Activated T-helper 17 cell treated with anti-CD3 and anti-CD28 coated beads, Interleukin-2, amount 50 U/mL, for 72 hours (primary cell): Measurements from ENCODE around the gene PCDHGA9. TPM values are rescaled to one million over a fixed set of nuclear protein-coding genes. Genes with fewer than 3 reads are reported as not detected.
A peak's percentile ranks its signal among the peaks of the same experiment; 100 is the strongest.

Experiments
- ATAC-seq: fragments of 150-1000 bp; cut with Tn5 transposase; replicated peaks from 2 replicates; pipeline ENCODE4 v1.10.0; 2021; ENCODE audit warnings: mild to moderate bottlenecking, moderate library complexity
- H3K27ac Mint-ChIP-seq: one replicate; pipeline ENCODE4 v1.8.0; 2022; ENCODE audit warnings: mixed read lengths
- H3K27me3 Mint-ChIP-seq: one replicate; pipeline ENCODE4 v1.8.0; 2022; ENCODE audit warnings: mixed read lengths
- H3K36me3 Mint-ChIP-seq: one replicate; pipeline ENCODE4 v1.8.0; 2022; ENCODE audit warnings: low read depth, mild to moderate bottlenecking, mixed read lengths
- H3K4me1 Mint-ChIP-seq: one replicate; pipeline ENCODE4 v1.8.0; 2022; ENCODE audit warnings: mixed read lengths
- H3K4me3 Mint-ChIP-seq: one replicate; pipeline ENCODE4 v1.8.0; 2022; ENCODE audit warnings: mild to moderate bottlenecking, mixed read lengths
- H3K9me3 Mint-ChIP-seq: one replicate; pipeline ENCODE4 v1.8.0; 2022; ENCODE audit warnings: mixed read lengths
- total RNA-seq, 2 donors: library from RNA; stranded (reverse); gene quantifications; one replicate each; pipeline ENCODE4 v1.2.3, GENCODE V29; 2022

The PCDHGA9 gene
- not detected for total RNA-seq

DNA sequence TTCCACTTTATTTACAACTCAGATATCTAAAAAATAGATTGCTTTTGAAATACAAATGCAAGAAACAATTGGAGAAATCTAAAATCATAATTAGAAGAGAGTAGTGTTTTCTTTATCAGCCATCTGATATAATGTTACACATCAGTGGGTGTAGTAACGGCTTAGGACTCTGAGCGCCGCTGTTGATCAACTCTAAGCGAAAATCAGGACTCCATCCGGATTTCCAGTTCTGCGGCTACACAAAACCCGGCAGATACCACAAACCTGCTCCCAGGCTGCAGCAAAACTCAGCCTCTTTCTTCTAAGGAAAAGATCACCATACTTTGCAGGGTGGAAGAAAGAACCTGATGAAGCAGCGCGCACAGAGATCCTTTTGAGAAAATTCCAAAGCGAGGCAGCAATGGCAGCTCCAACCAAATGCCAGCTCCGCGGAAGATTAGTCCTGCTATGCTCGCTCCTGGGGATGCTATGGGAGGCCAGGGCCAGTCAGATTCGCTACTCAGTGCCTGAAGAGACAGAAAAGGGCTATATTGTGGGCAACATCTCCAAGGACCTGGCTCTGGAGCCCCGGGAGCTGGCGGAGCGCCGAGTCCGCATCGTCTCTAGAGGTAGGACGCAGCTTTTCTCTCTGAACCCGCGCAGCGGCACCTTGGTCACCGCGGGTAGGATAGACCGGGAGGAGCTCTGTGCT lies at the start of gene PCDHGA9:
TSS of gene PCDHGA9 (plus strand) at position 226 of the 691 bp plus-strand sequence. CDS start at position 401, 175 bp downstream.
- Mint-ChIP-seq H3K27me3 (peaks cover 58% of the 10 kb centered on the region), H3K27ac (no peak within 1 kb of the TSS), H3K4me3 (peak within 1 kb of the TSS; percentile 36), H3K4me1 (no peaks in the 10 kb centered on the region), H3K9me3 (peaks cover 4% of the 10 kb centered on the region), H3K36me3 (peaks cover 6% of the 10 kb centered on the region)
- ATAC-seq = no peak

DNA sequence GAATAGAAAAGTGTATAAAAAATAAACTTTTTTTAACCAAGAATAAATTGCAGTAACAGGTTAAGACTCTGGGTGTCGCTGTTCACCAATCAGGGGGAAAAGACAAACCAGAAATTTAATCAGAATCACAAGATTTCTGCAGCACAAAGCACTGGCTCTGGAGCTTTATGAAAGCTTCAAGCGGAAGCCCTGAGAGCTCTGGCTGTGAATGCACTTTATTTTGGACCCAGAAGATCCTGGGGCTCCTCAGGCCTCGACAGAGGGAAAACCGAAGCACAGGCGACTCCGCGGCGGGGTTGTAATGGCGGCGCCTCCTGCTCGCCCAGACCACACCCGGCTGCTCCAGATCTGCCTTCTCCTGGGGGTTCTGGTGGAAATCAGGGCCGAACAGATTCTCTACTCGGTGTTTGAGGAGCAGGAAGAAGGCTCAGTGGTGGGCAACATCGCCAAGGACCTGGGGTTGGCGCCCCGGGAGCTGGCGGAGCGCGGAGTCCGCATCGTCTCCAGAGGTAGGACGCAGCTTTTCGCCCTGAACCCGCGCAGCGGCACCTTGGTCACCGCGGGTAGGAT lies 47.6 kb upstream of the PCDHGA9 start, which contains the start of gene PCDHGA4:
TSS of gene PCDHGA4 (plus strand) at position 122 of the 570 bp plus-strand sequence. CDS start at position 209, 87 bp downstream.
- Mint-ChIP-seq H3K36me3 (no peaks in the 10 kb centered on the region), H3K4me1 (no peaks in the 10 kb centered on the region), H3K27ac (no peak within 1 kb of the TSS), H3K27me3 (peaks cover 47% of the 10 kb centered on the region), H3K4me3 (peak within 1 kb of the TSS; percentile 43), H3K9me3 (peaks cover 12% of the 10 kb centered on the region)
- no peak for ATAC-seq

GRCh38 chr5:141355641-141356040 lies 46.9 kb upstream of the PCDHGA9 start:
- H3K9me3 Mint-ChIP-seq = peaks cover 11% of the 10 kb centered on the region
- H3K4me1 Mint-ChIP-seq = no peaks in the 10 kb centered on the region
- H3K27ac Mint-ChIP-seq = no peak overlapping the region
- peak overlapping the region; percentile 43 for H3K4me3 Mint-ChIP-seq
- no peak for ATAC-seq
- peaks cover 43% of the 10 kb centered on the region for H3K27me3 Mint-ChIP-seq
- H3K36me3 Mint-ChIP-seq = no peaks in the 10 kb centered on the region

GRCh38 chr5:141356133-141356532 lies 46.4 kb upstream of the PCDHGA9 start:
- H3K4me3 Mint-ChIP-seq = no peak overlapping the region
- H3K27me3 Mint-ChIP-seq = peaks cover 48% of the 10 kb centered on the region
- peaks cover 13% of the 10 kb centered on the region for H3K9me3 Mint-ChIP-seq
- no peaks in the 10 kb centered on the region for H3K36me3 Mint-ChIP-seq
- H3K27ac Mint-ChIP-seq = no peak overlapping the region
- H3K4me1 Mint-ChIP-seq = no peaks in the 10 kb centered on the region
- ATAC-seq = no peak

DNA sequence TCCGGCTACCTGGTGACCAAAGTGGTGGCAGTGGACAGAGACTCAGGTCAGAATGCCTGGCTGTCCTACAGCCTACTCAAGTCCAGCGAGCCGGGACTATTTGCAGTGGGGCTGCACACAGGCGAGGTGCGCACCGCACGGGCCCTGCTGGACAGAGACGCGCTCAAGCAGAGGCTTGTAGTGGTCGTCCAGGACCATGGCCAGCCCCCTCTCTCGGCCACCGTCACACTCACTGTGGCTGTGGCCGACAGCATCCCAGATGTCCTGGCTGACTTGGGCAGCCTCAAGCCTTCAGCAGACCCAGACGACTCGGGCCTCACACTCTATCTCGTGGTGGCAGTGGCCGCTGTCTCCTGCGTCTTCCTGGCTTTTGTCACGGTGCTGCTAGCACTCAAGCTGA lies 45.6 kb upstream of the PCDHGA9 start:
- no peak overlapping the region for H3K27ac Mint-ChIP-seq
- H3K27me3 Mint-ChIP-seq = peaks cover 52% of the 10 kb centered on the region
- H3K4me3 Mint-ChIP-seq = no peak overlapping the region
- H3K36me3 Mint-ChIP-seq = no peaks in the 10 kb centered on the region
- no peaks in the 10 kb centered on the region for H3K4me1 Mint-ChIP-seq
- ATAC-seq = no peak
- H3K9me3 Mint-ChIP-seq = peaks cover 13% of the 10 kb centered on the region

- H3K4me3 Mint-ChIP-seq = peak within 1 kb of the TSS; percentile 40
- H3K9me3 Mint-ChIP-seq = peaks cover 17% of the 10 kb centered on the region
- H3K36me3 Mint-ChIP-seq = peaks cover 10% of the 10 kb centered on the region
- peaks cover 62% of the 10 kb centered on the region for H3K27me3 Mint-ChIP-seq
- peaks cover 8% of the 10 kb centered on the region for H3K4me1 Mint-ChIP-seq
- no peak for ATAC-seq
- H3K27ac Mint-ChIP-seq = no peak within 1 kb of the TSS
Measured at GRCh38 chr5:141359790-141360426, 42.7 kb upstream of the PCDHGA9 start, which contains the start of gene PCDHGB2. Gene PCDHGB2, plus strand, starts transcription at chr5:141359994. Its CDS starts 142 bp downstream, at chr5:141360136.

DNA sequence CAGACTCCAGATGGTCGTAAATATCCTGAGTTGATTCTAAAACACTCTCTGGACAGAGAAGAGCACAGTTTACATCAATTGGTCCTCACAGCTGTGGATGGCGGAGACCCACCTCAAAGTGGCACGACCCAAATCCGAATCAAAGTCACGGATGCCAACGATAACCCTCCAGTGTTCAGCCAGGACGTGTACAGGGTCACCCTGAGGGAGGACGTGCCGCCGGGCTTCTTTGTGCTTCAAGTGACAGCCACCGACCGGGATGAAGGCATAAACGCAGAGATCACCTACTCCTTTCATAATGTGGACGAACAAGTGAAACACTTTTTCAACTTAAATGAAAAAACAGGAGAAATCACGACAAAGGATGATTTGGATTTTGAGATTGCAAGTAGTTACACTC lies 41.9 kb upstream of the PCDHGA9 start:
- Mint-ChIP-seq H3K27ac (no peak overlapping the region), H3K36me3 (peaks cover 10% of the 10 kb centered on the region), H3K9me3 (peaks cover 20% of the 10 kb centered on the region), H3K27me3 (peaks cover 64% of the 10 kb centered on the region), H3K4me1 (peaks cover 8% of the 10 kb centered on the region), H3K4me3 (no peak overlapping the region)
- no peak for ATAC-seq

- H3K36me3 Mint-ChIP-seq = peaks cover 10% of the 10 kb centered on the region
- no peak overlapping the region for H3K27ac Mint-ChIP-seq
- no peak overlapping the region for H3K4me3 Mint-ChIP-seq
- H3K9me3 Mint-ChIP-seq = peaks cover 15% of the 10 kb centered on the region
- no peak for ATAC-seq
- H3K4me1 Mint-ChIP-seq = peaks cover 8% of the 10 kb centered on the region
- peaks cover 56% of the 10 kb centered on the region for H3K27me3 Mint-ChIP-seq
Measured at GRCh38 chr5:141362719-141363118, 39.9 kb upstream of the PCDHGA9 start.

- H3K27me3 Mint-ChIP-seq = peaks cover 60% of the 10 kb centered on the region
- H3K4me1 Mint-ChIP-seq = peaks cover 8% of the 10 kb centered on the region
- H3K36me3 Mint-ChIP-seq = peaks cover 10% of the 10 kb centered on the region
- peaks cover 15% of the 10 kb centered on the region for H3K9me3 Mint-ChIP-seq
- H3K4me3 Mint-ChIP-seq = no peak within 1 kb of the TSS
- no peak within 1 kb of the TSS for H3K27ac Mint-ChIP-seq
- no peak for ATAC-seq
Measured at GRCh38 chr5:141363952-141364660, 38.5 kb upstream of the PCDHGA9 start, which contains the start of gene PCDHGA5. Gene PCDHGA5, plus strand, starts transcription at chr5:141364162. Its CDS starts 169 bp downstream, at chr5:141364331.

DNA sequence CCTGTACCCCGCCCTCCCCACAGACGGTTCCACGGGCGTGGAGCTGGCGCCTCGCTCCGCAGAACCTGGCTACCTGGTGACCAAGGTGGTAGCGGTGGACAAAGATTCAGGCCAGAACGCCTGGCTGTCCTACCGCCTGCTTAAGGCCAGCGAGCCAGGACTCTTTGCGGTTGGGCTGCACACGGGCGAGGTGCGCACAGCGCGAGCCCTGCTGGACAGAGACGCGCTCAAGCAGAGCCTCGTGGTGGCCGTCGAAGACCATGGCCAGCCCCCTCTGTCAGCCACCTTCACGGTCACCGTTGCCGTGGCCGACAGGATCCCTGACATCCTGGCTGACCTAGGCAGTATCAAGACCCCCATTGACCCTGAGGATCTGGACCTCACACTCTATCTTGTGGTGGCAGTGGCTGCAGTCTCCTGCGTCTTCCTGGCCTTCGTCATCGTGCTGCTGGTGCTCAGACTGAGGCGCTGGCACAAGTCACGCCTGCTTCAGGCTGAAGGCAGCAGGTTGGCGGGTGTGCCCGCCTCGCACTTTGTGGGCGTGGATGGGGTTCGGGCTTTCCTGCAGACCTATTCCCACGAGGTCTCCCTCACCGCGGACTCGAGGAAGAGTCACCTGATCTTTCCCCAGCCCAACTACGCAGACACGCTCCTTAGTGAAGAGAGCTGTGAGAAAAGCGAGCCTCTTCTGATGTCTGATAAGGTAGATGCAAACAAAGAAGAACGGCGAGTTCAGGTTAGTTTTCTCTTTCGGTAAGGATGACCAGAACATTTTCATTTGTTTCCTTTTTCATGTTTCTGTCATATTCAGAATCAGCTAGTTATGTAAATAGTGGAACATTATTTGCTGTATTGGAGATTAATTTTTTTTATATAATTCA lies 36.3 kb upstream of the PCDHGA9 start:
- Mint-ChIP-seq H3K27me3 (peaks cover 62% of the 10 kb centered on the region), H3K36me3 (peaks cover 10% of the 10 kb centered on the region), H3K4me1 (peaks cover 13% of the 10 kb centered on the region), H3K4me3 (no peak overlapping the region), H3K27ac (no peak overlapping the region), H3K9me3 (peaks cover 16% of the 10 kb centered on the region)
- no peak for ATAC-seq

DNA sequence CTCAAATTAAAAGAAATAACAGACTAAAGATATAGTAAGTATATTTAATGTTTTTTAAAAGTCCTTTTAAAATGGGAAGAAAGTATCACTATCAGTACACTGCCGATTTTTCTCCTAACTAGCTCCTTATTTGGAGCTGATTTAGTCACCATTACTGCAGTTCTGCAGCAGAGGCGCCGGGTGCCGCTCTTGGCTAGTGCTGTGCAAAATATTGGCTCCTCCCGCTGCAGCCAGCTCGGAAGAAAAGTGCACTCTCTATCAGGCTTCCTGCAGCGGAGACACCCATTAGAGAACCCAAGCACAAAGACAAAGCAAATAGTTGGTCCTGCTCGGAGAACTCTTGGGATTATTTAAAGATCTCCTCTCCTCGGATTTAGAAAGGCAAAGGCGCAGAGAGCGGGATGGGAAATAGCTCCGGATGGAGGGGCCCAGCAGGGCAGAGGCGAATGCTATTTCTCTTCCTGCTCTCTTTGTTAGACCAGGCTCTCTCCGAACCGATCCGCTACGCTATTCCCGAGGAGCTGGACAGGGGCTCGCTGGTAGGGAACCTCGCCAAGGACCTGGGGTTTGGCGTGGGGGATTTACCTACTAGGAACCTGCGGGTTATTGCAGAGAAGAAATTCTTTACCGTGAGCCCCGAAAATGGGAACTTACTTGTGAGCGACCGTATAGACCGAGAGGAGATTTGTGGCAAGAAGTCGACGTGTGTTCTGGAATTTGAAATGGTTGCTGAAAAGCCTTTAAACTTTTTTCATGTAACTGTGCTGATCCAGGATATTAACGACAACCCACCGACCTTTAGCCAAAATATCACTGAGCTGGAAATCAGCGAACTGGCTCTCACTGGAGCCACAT lies 32.4 kb upstream of the PCDHGA9 start, which contains the start of gene PCDHGB3:
TSS of gene PCDHGB3 (plus strand) at position 249 of the 855 bp plus-strand sequence. CDS start at position 402, 153 bp downstream.
- H3K27ac Mint-ChIP-seq = no peak within 1 kb of the TSS
- peaks cover 53% of the 10 kb centered on the region for H3K27me3 Mint-ChIP-seq
- peaks cover 10% of the 10 kb centered on the region for H3K9me3 Mint-ChIP-seq
- ATAC-seq = peak; percentile 63
- peak within 1 kb of the TSS; percentile 74 for H3K4me3 Mint-ChIP-seq
- H3K36me3 Mint-ChIP-seq = no peaks in the 10 kb centered on the region
- H3K4me1 Mint-ChIP-seq = peaks cover 8% of the 10 kb centered on the region

- Mint-ChIP-seq H3K36me3 (no peaks in the 10 kb centered on the region), H3K9me3 (peaks cover 8% of the 10 kb centered on the region), H3K27ac (no peak overlapping the region), H3K27me3 (peaks cover 46% of the 10 kb centered on the region), H3K4me3 (no peak overlapping the region), H3K4me1 (peaks cover 8% of the 10 kb centered on the region)
- no peak for ATAC-seq
Measured at GRCh38 chr5:141371572-141372475, 30.8 kb upstream of the PCDHGA9 start.
